DMS 273 (cell line): ENCODE results near the gene SPAAR.
"Not testable (repeated sequence)": the region's sequence is repeated elsewhere in the genome, so short reads cannot be mapped to it uniquely, and the experiment has no call there.

Experiments used
- DNase-seq: peaks from one replicate; lab custom pipeline; 2025; ENCODE audit not compliant: unreplicated experiment; lab: John Stamatoyannopoulos, UW

The SPAAR gene, protein sequence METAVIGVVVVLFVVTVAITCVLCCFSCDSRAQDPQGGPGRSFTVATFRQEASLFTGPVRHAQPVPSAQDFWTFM

DNA sequence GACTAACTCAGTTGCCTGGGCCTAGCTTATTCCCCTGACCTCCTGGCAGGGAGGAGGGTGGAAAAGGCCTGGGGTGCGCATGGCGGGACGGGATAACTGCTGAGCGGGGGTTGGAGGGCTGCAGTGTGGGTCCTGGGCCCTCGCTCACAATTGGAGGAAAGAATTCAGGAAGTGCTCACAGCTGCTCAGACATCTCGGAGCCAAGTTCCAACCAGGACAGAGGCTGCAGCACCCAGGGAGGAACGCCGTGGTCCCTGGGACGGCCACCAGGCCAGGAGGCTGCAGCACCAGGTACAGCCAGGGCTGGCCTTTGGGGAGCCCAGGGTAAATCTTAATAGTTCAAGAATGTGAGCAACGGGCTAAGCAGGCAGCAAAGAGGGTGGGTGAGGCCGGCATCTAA, at the start of gene SPAAR:
Gene SPAAR, plus strand, starts transcription at position 217 of the 400 bp plus-strand sequence. CDS start 974 bp downstream, outside the sequence.
- no peak for DNase-seq

DNA sequence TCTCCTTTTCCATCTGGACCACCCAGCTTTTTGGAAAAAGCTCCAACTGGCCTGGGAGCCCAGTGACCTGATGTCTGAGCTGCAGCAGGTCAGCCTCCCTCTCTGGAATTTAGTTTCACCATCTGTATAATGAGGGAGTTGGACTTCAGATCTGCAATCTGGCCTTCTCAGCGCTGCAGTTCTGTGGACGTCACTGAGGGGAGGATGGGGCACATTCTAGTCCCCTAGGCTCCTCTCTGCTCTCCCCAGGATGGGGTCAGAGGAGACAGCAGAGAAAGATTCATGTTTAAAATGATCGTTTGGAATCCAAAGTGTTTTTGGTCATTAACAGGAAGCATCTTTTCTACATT, 49.3 kb upstream of the SPAAR start:
- peak; percentile 51 for DNase-seq

DNA sequence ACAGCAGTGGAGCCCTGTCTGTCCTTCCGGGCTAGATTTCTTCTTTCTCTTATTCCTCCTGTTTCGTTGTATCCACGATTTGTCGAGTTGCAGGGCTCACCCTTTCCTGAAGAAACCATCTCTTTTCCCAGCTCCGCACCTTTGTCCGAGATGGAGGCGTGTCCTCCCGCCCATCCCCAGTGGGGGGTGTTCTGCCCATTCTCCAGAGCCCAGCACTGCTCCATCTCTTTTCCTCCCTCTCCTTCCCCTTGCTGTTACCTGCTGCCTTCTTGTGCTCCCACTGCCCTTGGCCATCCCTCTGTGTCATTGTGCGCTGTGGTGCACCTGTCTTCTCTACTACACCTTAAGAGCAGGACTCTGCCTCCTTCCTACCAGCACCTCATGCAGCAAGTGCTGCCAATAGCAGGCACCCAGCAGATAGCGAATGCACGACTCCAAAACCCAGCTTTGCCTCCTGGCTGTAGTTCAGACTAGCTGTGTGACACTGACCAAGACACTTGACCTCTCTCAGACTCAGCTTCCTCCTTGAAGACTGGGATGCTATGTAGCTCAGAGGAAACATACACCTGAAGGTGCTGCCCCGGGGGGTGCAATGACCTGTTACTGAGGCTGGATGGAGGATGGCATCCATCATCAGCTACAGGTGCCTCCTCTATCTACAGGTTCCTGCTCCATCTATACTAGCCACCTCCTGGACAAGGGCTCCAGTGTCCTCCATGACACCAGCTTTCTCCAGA, 48.0 kb upstream of the SPAAR start:
- DNase-seq, result no peak

DNA sequence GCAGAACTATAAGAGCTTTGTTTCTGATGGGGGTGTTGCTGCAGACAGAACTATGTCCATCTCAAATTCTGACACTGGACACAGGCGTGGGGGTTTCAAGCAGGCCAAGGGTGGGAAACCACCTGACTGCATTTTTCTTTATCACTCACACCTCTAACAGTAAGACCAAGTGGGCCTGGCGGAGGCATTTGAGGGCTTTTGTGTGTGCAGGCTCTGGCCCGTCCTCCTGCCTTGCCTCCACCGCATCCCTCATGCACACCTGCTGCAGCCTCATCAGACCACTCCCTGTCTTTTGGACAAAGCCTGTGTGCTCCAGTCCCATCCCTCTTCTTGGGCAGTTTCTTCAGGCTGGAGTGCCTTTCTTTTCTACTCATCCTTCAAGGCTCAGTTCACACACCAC, 47.0 kb upstream of the SPAAR start:
- DNase-seq, result no peak

DNA sequence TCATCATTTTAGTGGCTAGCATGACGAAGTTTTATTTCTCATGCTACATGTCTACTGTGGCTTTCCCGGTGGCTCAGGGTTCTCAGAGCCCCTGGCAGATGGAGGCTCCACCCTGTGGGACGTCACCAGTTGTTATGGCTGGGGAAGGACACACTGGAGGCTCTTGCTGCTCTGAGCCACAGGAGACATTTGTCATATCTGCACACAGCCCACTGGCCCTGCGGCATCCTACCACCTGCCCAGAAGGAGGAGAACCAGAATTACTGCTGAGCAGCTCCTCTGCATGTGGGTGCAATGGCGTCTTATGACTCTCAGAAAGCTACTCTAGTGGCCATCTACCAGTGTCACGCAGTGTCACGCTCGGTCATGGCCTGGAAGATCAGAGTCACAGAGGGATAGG, 45.7 kb upstream of the SPAAR start:
- no peak for DNase-seq

DNA sequence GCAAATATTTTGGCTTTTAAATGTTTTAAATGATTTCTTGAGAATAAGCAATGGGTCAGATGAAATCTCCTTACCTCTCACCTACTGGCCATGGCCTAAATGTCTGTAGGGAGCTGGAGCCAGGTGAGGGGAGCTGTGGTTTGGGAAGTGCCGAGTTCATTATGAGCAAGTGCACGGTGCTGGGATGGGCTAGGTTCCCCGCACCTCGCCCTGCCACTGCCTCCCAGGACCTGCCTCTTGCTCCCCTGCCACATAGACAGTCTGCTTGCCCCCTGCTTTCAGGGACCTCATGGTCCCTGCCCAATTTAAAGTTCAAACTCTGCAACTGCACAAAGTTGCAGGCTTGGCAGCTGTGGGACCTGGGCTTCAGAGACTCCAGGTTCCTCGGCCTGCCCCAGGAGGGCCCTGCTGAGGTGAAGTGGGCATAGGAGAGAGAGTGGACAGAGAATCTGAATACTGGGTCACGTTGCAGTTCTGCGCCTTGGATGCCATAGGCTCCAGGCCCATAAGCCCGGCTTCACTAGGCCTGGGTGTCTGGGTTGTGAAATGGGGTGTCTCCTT, 44.5 kb upstream of the SPAAR start:
- DNase-seq, result no peak

DNA sequence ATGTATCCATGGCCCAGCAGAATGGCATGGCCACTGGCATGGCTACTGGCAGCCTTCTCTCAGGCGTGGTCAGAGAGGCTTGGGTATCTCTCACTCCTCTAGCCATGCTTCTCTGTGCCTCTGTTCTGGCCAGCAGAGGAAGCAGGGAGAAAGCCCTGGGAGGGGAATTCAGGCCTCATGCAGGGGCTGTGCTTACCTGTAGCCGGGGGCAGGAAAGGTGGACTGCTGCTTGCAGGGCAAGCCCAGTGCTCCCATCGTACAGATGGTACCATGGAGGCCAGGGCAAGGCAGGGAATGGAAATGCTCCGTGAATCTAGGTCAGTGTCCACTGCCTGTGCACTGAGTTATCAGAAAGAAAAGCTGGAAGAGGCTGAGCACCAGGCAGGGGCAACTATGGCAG, 41.8 kb upstream of the SPAAR start:
- DNase-seq, result no peak

DNA sequence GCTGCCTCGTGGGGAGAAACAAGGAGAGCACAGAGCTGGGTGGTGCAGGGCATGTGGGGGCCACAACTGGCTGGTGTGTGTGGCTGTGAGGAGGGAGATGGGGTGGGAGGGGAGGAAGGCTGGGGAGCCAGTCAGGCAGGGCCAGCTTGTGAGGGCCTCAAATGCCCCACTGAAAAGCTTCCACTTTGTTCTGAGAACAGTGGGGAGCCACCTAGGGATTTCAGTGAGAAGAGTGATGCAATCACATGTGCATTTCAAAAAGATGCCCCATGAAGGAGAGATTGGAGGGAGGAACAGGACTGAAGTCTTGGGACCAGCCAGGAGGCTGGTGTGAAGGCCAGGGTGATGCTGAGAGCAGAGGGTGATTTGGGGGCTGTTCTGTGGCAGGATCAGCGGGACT, 40.4 kb upstream of the SPAAR start:
- no peak for DNase-seq

DNA sequence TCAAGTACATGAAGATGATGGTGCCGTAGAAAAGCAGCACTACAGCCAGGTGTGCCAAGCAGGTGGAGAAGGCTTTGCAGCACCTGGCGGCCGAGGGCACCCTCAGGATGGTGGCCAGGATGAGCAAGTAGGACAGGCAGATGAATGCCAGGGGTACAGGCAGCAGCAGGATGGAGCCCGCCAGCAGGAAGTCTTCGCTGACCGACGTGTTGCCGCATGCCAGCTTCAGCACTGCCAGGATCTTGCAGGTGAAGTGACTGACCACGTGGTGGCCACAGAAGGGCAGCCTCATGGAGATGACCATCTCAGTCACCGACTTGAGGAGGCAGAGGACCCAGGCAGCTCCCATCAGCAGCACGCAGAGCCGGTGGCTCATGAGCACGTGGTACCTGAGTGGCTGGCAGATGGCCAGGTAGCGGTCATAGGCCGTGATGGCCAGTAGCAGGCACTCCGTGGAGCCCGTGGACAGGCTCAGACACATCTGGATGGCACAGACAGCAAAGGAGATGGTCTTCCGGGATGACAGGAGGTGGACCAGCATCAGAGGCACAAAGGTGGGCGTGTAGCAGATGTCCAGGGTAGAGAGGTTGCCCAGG, 39.6 kb upstream of the SPAAR start:
- no peak for DNase-seq

DNA sequence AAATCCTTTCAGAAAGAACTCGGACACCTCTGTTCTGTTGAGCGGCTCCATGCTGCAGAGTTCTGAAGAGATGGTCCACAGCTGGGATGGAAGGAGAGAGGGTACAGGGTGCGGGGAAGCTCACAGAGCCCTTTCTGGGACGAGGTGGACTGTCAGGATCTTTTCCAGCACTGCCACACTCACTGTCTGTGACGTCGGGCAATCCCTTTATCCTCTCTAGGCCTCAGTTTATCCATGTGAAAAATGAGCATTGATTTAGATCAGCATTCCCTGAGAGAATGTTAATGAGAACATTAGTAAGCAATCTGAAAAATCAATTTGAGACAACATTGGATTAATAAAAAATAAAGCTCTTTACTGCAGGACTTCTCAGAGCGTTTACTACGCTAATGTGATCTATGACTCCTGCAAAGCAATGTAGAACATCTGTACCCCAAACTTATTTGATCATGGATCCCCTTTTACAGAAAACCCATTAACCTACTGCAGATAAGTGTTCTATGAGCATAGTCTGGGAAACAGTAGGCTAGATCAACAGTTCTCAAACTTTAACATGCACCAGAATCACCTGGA, 38.9 kb upstream of the SPAAR start, which contains the start of gene OR13J1:
Gene OR13J1, minus strand, starts transcription at position 51 of the 573 bp plus-strand sequence. Its CDS starts 0 bp downstream, at position 51.
- DNase-seq, result no peak

DNA sequence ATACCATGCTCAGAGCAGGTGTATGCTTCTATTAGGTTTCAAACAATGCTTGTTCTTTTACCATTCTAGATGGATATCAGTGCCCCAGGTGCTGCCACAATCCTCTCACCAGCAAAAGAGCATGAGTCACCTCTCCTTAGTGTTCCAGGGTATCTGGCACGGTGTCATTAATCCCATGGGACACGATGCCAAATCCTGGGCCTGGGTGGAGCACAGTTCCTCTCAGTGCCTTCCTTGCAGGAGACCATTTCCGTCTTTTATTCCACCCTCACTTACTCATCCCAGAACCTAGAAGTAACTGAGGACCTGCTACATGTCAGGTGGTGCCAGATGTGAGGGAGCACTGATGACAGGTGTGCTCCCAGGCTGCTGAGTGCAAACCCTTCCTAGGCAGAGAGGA, 37.7 kb upstream of the SPAAR start:
- DNase-seq, result peak; percentile 11

DNA sequence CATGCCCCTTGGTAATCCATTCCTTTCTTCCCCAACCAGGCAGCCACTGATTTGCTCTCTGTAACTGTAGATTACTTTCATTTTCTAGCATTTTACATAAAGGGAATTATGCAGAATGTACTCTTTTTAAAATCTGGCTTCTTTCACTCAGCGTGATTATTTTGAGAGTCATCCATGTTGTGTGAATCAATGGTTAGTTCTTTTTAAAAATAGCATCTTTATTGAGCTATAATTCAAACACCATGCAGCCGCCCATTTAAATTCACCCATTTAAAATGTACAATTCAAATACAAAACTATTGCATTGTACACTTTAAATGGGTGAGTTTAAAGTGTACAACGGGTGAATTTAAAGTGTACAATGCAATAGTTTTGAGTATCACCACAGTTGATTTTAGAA, 36.8 kb upstream of the SPAAR start:
- no peak for DNase-seq

DNA sequence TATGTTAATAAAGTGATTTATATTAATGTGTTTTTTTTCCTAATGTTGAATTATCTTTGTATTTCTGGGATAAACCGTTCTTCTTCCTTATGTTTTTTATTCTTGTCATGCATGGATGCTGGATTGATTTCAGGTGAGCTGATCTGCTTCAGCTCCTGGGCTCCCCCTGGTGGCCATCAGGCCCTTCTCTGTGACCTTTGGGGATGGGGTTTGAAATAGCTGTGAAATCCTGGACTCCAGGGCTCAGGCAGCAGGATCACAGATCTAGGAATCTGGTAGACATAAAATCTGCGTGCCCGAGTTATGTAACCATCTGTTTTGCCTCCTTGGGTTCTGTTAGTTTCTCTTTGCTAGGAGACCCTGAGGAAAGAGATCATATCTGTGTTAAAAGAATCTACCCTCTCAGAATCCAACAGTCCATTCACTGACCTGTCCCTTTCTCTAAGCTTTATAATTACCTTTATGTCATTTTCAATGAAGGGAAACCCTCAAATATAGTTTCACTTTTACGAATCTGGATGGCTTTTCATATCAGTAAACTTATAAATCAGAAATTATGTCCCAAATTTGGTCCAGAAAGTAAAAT, 26.9 kb upstream of the SPAAR start:
- peak; percentile 88 for DNase-seq

DNA sequence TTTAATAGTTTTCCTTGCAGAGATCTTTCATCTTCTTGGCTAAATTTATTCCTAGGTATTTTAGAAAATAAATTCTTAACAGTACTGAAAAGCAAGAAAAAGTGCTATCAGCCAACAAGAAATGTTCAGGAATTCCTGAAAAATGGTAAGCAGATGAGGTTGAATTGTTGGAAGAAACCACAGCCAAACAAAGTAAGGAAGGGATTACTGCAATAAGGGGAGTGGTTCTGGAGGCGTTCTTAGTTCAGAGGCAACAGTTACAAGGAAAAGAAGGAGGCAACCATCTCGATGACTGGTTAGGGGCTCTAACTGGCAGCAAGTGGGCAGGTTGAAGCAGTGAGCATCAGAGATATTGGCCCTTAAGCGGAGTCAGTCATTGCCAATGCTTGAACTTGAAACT, 26.3 kb upstream of the SPAAR start:
- DNase-seq, result no peak

DNA sequence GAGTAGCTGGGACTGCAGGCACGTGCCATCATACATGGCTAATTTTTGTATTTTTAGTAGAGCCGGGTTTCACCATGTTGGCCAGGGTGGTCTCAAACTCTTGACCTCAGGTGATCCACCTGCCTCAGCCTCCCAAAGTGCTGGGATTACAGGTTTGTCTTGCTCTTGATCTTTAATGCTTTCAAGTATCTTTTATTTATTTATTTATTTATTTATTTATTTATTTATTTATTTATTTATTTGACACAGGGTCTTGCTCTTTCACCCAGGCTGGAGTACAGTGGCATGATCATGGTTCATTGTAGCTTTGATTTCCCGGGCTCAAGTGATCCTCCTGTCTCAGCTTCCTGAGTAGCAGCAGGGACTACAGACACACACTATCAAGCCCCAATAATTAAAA, 24.4 kb upstream of the SPAAR start:
- not testable (repeated sequence) for DNase-seq

DNA sequence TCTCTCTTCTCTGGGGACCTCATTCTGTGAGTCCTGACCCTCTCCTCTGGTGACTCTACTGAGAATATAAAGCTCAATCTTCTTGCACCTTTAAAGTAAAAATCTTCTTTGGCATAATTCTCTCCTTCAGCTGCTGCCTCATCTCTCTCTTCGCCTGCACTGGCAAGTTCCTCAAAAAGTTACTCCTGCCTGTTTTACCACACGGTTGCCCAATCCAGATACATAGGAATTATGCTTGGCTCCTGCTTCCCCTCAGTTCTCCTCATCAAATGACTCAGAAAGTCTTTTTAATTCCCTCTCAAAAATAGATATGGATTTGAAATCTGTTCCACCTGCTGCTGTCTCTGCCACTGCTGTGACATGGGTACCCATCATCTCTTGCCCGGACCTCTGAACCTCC, 17.6 kb upstream of the SPAAR start:
- DNase-seq, result no peak

DNA sequence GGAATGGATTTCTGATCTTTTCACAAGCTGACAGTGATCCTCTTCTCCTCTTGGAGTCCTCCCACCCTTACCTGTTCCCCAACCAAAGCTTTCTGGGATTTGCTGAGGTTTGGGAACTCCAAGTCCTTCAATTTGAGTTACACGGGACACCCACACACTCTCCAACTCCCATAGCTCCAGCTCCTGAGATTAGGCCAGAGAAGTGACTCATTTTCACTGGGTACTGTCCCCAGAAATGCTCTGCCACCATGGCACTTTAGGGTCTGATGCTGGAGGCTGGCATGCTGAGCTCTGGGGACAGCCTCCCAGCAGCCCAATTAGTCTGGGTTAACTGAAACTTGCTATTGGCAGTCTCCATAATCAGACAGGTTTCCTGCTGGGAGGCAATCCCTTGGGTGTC, 17.2 kb upstream of the SPAAR start:
- DNase-seq, result no peak

DNA sequence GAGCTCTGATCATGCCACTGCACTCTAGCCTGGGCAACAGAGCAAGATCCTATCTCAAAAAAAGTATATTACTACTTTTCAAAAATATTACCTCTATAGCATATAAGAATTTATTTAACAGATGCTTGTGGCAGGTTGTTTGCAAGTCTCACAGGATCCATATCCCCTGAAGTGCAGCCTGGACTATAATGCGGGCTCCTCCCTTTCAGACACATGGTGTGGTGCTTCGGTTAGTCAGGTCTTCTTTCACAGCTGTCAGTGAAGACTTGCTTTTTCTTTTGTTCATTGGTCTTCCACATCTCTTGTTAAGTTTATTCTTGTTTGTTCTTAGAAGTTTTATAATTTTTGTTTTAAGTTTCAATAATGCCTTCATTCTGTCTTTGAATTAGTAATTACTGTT, 12.7 kb upstream of the SPAAR start:
- DNase-seq, result no peak

DNA sequence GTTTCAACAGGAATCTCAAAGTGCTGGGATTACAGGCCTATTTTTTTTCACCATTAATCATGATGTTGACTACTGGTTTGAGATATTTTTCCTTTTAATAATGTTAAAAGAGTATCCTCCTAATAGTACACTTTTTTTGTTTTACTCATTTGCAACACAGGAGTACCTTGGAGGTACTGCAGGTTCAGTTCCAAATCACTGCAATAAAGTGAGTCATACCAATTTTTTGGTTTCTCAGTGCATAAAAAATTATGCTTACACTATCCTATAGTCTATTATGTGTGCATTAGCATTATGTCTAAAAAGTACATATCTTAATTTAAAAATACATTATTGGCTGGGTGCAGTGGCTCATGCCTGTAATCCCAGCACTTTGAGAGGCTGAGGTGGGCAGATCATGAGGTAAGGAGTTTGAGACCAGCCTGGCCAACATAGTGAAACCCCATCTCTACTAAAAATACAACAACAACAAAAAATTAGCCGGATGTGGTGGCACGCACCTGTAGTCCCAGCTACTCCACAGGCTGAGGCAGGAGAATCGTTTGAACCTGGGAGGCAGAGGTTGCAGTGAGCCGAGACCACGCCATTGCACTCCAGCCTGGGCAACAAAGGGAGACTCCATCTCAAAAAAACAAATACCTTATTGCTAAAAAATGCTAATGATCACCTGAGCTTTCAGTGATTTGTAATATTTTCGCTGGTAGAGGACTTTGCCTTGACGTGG, 11.8 kb upstream of the SPAAR start:
- DNase-seq, result not testable (repeated sequence)

DNA sequence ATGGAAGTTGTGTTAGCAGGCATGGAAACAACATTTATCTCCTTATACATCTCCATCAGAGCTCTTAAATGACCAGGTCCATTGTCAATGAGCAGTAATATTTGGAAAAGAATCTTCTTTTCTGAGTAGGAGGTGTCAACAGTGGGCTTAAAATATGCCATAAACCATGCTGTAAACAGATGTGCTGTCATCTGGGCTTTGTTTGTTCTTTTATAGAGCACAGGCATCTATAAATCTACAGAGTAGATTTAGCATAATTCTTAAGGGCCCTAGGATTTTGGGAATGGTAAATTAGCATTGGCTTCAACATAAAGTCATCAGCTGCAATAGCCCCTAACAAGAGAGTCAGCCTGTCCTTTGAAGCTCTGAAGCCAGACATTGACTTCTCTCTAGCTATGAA, 11.0 kb upstream of the SPAAR start:
- DNase-seq, result no peak

DNA sequence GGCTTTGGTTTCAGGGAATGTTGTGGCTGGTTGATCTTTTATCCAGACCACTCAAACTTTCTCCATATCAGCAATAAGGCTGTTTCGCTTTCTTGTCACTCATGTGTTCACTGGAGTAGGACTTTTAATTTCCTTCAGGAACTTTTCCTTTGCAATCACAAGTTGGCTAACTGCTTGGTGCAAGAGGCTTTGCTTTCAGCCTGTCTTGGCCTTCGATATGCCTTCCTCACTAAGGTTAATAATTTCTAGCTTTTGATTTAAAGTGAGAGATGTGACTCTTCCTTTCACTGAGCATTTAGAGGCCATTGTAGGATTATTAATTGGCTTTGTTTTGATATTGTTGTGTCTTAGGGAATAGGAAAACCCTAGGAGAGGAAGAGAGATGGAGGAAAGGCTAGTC, 10.3 kb upstream of the SPAAR start:
- no peak for DNase-seq
